Spleen (tissue), 11 donors: Measurements from ENCODE around the gene SCRN2. TPM values are rescaled to one million over a fixed set of nuclear protein-coding genes. Genes with fewer than 3 reads are reported as not detected.

Source experiments
- DNase-seq: peaks from one replicate; pipeline ENCODE4 v3.0.0-alpha.2; 2020
- H3K27ac ChIP-seq, 8 donors: fragments of 200-600 bp; sonication (generic) in 7 of 8; 1 replicate in 4 of 8; 2 replicates in 4 of 8; pipeline versions ENCODE4 v1.5.0 to v1.8.0; 2016 to 2021; ENCODE audit warnings: inconsistent platforms in 4 of 8, mild to moderate bottlenecking in 4 of 8, moderate library complexity in 1 of 8
- H3K27me3 ChIP-seq, 7 donors: fragments of 200-600 bp; sonication (generic) in 6 of 7; replicated peaks in 1 of 7; 1 replicate in 4 of 7; 2 replicates in 3 of 7; pipeline versions ENCODE4 v1.5.0 to v1.8.0; 2016 to 2021; ENCODE audit warnings: inconsistent platforms in 3 of 7, mild to moderate bottlenecking in 1 of 7
- H3K36me3 ChIP-seq, 6 donors: fragments of 200-600 bp; sonication (generic) in 5 of 6; 1 replicate in 4 of 6; 2 replicates in 2 of 6; pipeline versions ENCODE4 v1.5.0 to v1.8.0; 2016 to 2021; ENCODE audit warnings: inconsistent platforms in 2 of 6
- H3K4me1 ChIP-seq, 6 donors: fragments of 200-600 bp; sonication (generic) in 5 of 6; 1 replicate in 3 of 6; 2 replicates in 3 of 6; pipeline versions ENCODE4 v1.5.0 to v1.8.0; 2016 to 2021; ENCODE audit warnings: inconsistent platforms in 3 of 6
- H3K4me3 ChIP-seq, 8 donors: fragments of 200-600 bp; sonication (generic) in 7 of 8; 1 replicate in 4 of 8; 2 replicates in 4 of 8; pipeline versions ENCODE4 v1.5.0 to v1.8.0; 2016 to 2021; ENCODE audit warnings: inconsistent platforms in 4 of 8, mild to moderate bottlenecking in 4 of 8, moderate library complexity in 2 of 8
- H3K9me3 ChIP-seq, 8 donors: fragments of 200-600 bp; sonication (generic) in 7 of 8; 1 replicate in 4 of 8; 2 replicates in 4 of 8; pipeline versions ENCODE4 v1.5.0 to v1.8.0; 2016 to 2021; ENCODE audit warnings: inconsistent platforms in 4 of 8
- CTCF ChIP-seq, 11 experiments: fragments of 200-600 bp in 7 of 11; fragments of 450-650 bp in 4 of 11; sonication (generic) in 4 of 11; IDR thresholded peaks in 8 of 11; conservative IDR thresholded peaks in 3 of 11; 1 replicate in 7 of 11; 2 replicates in 4 of 11; pipeline versions ENCODE4 v1.4.0 to v1.8.0; 2016 to 2021; ENCODE audit warnings: antibody characterized with exemption in 11 of 11, inconsistent platforms in 4 of 11, mild to moderate bottlenecking in 1 of 11
- POLR2A ChIP-seq, 3 donors: fragments of 450-650 bp; IDR thresholded peaks; one replicate each; pipeline ENCODE4 v1.5.1; 2017; ENCODE audit warnings: antibody characterized with exemption in 3 of 3, mild to moderate bottlenecking in 1 of 3
- POLR2AphosphoS5 ChIP-seq, 3 donors: sonication (generic); formaldehyde crosslinking; IDR thresholded peaks; one replicate each; pipeline ENCODE4 v1.5.1; 2017; ENCODE audit warnings: antibody characterized with exemption in 3 of 3
- WGBS, 5 donors: extraction: QIAGEN DNeasy Blood & Tissue Kit in 3 of 5; methylation state at CpG; one replicate each; pipeline versions ENCODE4 v1.1.5 to v1.1.7; 2013 to 2018; 5-methylcytosine and 5-hydroxymethylcytosine counted together
- intact Hi-C: fragments of 100-400 bp; cut with DNase I; formaldehyde crosslinking; loops from one replicate; pipeline ENCODE4 v1.15.0; 2023; ENCODE audit warnings: low total_unique reads
- polyA plus RNA-seq, 3 donors: library from polyadenylated mRNA; stranded (reverse); fragments of 200-250 nt; gene quantifications; one replicate each; pipeline ENCODE4 v1.2.1, GENCODE V29; 2013
- total RNA-seq, 7 donors: library from RNA; depleted of rRNA in 3 of 7; stranded (reverse); fragments of >200 nt in 3 of 7; fragmentation: NEBNext Ultra II Directional in 4 of 7; extraction: Animal tissue kit (Norgen Biotek cat#: 25700) in 4 of 7; gene quantifications; one replicate each; pipeline versions ENCODE4 v1.1.0 to v1.2.1, GENCODE V29; 2016 to 2021
- donor health status: healthy with polysubstance abuse.
- donor health status: DM: no; HTN: no; CAD: no; lungs with moderate emphysema.
- donor health status: DM: no; HTN: no; CAD: no.
- donor health status: Bipolar disorder and iron deficiency.
- donor health status: healthy.
- donor health status: DM: no; HTN: no; CAD: no.
- donor health status: DM: yes; HTN: yes; CAD: no.

Gene SCRN2
- total and polyA plus RNA-seq, 10 donors = 37.5 to 59.4 (median 49.7) TPM

- TF ChIP-seq POLR2A (IDR thresholded peaks at IDR 0.05) (no peak), POLR2AphosphoS5 (IDR thresholded peaks at IDR 0.05) (no peak)
- Histone ChIP-seq H3K27ac (no peak overlapping the region), H3K9me3 (no peaks in the 10 kb centered on the region), H3K27me3 (peaks cover 0 to 67% (median 8%) of the 10 kb centered on the region in 7 donors), H3K36me3 (no peaks in the 10 kb centered on the region), H3K4me1 (peaks cover 0 to 10% (median 7%) of the 10 kb centered on the region in 6 donors), H3K4me3 (no peak overlapping the region)
- intact Hi-C loops = no loop called here
- DNase-seq = no peak
- 80 to 90% (median 85%) methylated on average over 20 of the region's 20 CpGs for WGBS, 5 donors
These were observed 25.9 kb upstream of the SCRN2 start for GRCh38 chr17:47866941-47867340.

GRCh38 chr17:47864791-47865216, 23.7 kb upstream of the SCRN2 start:
- Histone ChIP-seq H3K4me1 (peaks cover 0 to 10% (median 7%) of the 10 kb centered on the region in 6 donors), H3K36me3 (no peaks in the 10 kb centered on the region), H3K9me3 (no peaks in the 10 kb centered on the region), H3K27ac (no peak overlapping the region), H3K27me3 (peaks cover 0 to 51% (median 0%) of the 10 kb centered on the region in 7 donors), H3K4me3 (no peak overlapping the region)
- DNase-seq = no peak
- intact Hi-C loops = no loop called here
- WGBS, 5 donors = 28 to 55% (median 47%) methylated on average over 6 to 7 of the region's 7 CpGs
- no peak for TF ChIP-seq POLR2A (IDR thresholded peaks at IDR 0.05)
- no peak for TF ChIP-seq POLR2AphosphoS5 (IDR thresholded peaks at IDR 0.05)
- TF ChIP-seq CTCF (IDR thresholded peaks at IDR 0.05 in 8 of 11, conservative IDR thresholded peaks at IDR 0.05 in 3 of 11) = no peak

GRCh38 chr17:47862621-47863440, 21.8 kb upstream of the SCRN2 start:
- no peak for DNase-seq
- H3K36me3 ChIP-seq = no peaks in the 10 kb centered on the region
- H3K4me3 ChIP-seq = no peak overlapping the region
- H3K9me3 ChIP-seq = no peaks in the 10 kb centered on the region
- 56 to 74% (median 71%) methylated on average over 7 of the region's 7 CpGs for WGBS, 5 donors
- TF ChIP-seq POLR2AphosphoS5 (IDR thresholded peaks at IDR 0.05) (peak in 1 of 3 donors; percentile 47), CTCF (IDR thresholded peaks at IDR 0.05 in 8 of 11, conservative IDR thresholded peaks at IDR 0.05 in 3 of 11) (no peak)
- H3K27me3 ChIP-seq = peaks cover 0 to 44% (median 0%) of the 10 kb centered on the region in 7 donors
- H3K27ac ChIP-seq = peak overlapping the region in 2 of 8 donors; percentile 13 to 48
- intact Hi-C loops = no loop called here
- peaks cover 0 to 10% (median 7%) of the 10 kb centered on the region in 6 donors for H3K4me1 ChIP-seq

GRCh38 chr17:47860386-47860785, 19.3 kb upstream of the SCRN2 start:
- no peak overlapping the region for H3K4me3 ChIP-seq
- 83 to 92% (median 89%) methylated on average over 5 of the region's 5 CpGs for WGBS, 5 donors
- TF ChIP-seq CTCF (IDR thresholded peaks at IDR 0.05 in 8 of 11, conservative IDR thresholded peaks at IDR 0.05 in 3 of 11) (no peak), POLR2AphosphoS5 (IDR thresholded peaks at IDR 0.05) (no peak), POLR2A (IDR thresholded peaks at IDR 0.05) (no peak)
- no peak overlapping the region for H3K27ac ChIP-seq
- H3K36me3 ChIP-seq = no peaks in the 10 kb centered on the region
- intact Hi-C loops = no loop called here
- H3K9me3 ChIP-seq = no peaks in the 10 kb centered on the region
- no peak for DNase-seq
- H3K4me1 ChIP-seq = peaks cover 0 to 15% (median 10%) of the 10 kb centered on the region in 6 donors
- peaks cover 0 to 49% (median 0%) of the 10 kb centered on the region in 7 donors for H3K27me3 ChIP-seq
